ENCODE data around the gene CCN5. TPM values are rescaled to one million over a fixed set of nuclear protein-coding genes. Genes with fewer than 3 reads are reported as not detected.

The CCN5 gene
- total RNA-seq, 2 donors from 2014 or later, result not detected

DNA sequence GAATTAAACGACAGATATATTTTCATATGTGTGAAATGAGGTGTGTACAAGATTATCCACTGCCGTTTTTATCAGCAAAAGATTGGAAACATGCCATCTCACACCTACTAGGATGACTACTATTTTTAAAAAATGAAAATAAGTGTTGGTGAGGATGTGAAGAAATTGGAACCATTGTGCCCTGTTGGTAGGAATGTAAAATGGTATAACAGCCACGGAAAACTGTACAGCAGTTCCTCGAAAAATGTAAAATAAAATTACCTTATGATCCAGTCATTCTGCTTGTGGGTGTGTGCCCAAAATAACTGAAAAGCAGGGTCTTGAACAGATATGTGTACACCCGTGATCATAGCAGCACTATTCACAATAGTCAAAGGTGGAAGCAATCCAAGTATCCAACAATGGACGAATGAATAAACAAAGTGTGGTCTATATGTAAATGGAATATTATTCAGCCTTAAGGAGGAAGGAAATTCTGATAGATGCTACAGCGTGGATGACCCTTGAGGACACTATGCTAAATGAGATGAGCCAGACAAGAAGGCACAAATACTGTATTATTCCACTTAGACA, 27.0 kb upstream of the CCN5 start:
- peaks cover 2% of the 10 kb centered on the region for H3K4me1 ChIP-seq (ENCODE audit: control insufficient read depth, insufficient read depth, low read length)
- Mint-ChIP-seq H3K4me1 (peaks cover 2% of the 10 kb centered on the region), H3K27me3 (ENCODE audit: insufficient read depth) (peaks cover 3% of the 10 kb centered on the region), H3K9me3 (peaks cover 7% of the 10 kb centered on the region), H3K4me3 (no peak overlapping the region), H3K36me3 (ENCODE audit: low read depth) (no peaks in the 10 kb centered on the region), H3K27ac (no peak overlapping the region)
- TF ChIP-seq, protein P1, sequence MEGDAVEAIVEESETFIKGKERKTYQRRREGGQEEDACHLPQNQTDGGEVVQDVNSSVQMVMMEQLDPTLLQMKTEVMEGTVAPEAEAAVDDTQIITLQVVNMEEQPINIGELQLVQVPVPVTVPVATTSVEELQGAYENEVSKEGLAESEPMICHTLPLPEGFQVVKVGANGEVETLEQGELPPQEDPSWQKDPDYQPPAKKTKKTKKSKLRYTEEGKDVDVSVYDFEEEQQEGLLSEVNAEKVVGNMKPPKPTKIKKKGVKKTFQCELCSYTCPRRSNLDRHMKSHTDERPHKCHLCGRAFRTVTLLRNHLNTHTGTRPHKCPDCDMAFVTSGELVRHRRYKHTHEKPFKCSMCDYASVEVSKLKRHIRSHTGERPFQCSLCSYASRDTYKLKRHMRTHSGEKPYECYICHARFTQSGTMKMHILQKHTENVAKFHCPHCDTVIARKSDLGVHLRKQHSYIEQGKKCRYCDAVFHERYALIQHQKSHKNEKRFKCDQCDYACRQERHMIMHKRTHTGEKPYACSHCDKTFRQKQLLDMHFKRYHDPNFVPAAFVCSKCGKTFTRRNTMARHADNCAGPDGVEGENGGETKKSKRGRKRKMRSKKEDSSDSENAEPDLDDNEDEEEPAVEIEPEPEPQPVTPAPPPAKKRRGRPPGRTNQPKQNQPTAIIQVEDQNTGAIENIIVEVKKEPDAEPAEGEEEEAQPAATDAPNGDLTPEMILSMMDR (conservative IDR thresholded peaks at IDR 0.05), result peak; percentile 17
- H3K9me3 ChIP-seq (ENCODE audit: control insufficient read depth, low read length), result peaks cover 5% of the 10 kb centered on the region
- WGBS, 2 experiments (ENCODE audit: insufficient coverage in 1 of 2, insufficient read length in 1 of 2), result 93% methylated on average over 4 to 6 of the region's 7 CpGs
- H3K9ac ChIP-seq (ENCODE audit: extremely low read depth, low read length, poor library complexity, severe bottlenecking), result no peak overlapping the region
- no peak for DNase-seq
- no peak overlapping the region for H3K27ac ChIP-seq (ENCODE audit: low read depth, low read length)
- H3K27me3 ChIP-seq (ENCODE audit: control insufficient read depth, insufficient read depth, low read length, poor library complexity, severe bottlenecking), result no peaks in the 10 kb centered on the region
- H3K4me3 ChIP-seq (ENCODE audit: low read length), result no peak overlapping the region
- H3K36me3 ChIP-seq (ENCODE audit: control insufficient read depth, insufficient read depth, low read length), result no peaks in the 10 kb centered on the region

DNA sequence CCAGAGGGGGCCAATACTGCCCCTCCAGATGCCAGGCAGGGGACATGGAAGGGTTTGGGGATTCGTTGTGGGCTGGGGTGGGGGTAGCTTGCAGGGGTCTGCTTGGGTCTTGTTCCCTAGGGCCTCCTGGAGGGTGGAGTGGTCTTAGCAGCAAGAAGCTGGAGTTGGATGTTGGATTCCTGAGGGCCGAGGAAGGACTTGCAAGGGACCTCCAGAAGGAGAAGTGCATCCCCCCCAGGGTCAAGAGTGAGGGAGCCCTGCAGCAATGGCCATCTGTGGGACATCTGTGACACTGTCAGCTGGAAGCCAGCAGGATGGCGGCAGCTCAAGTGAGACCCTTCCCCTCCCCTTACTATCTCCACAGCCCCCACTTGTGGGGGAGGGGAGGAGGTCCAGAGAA, 25.4 kb upstream of the CCN5 start:
- Mint-ChIP-seq H3K27me3 (ENCODE audit: insufficient read depth) (peaks cover 3% of the 10 kb centered on the region), H3K27ac (no peak overlapping the region), H3K36me3 (ENCODE audit: low read depth) (no peaks in the 10 kb centered on the region), H3K4me1 (peaks cover 2% of the 10 kb centered on the region), H3K4me3 (no peak overlapping the region), H3K9me3 (peaks cover 7% of the 10 kb centered on the region)
- no peaks in the 10 kb centered on the region for H3K36me3 ChIP-seq (ENCODE audit: control insufficient read depth, insufficient read depth, low read length)
- TF ChIP-seq, protein P1 (conservative IDR thresholded peaks at IDR 0.05), result no peak
- no peak overlapping the region for H3K9ac ChIP-seq (ENCODE audit: extremely low read depth, low read length, poor library complexity, severe bottlenecking)
- DNase-seq, result no peak
- peaks cover 2% of the 10 kb centered on the region for H3K4me1 ChIP-seq (ENCODE audit: control insufficient read depth, insufficient read depth, low read length)
- WGBS, 2 experiments (ENCODE audit: insufficient coverage in 1 of 2, insufficient read length in 1 of 2), result 50 to 81% methylated on average over 1 to 2 of the region's 3 CpGs
- no peaks in the 10 kb centered on the region for H3K27me3 ChIP-seq (ENCODE audit: control insufficient read depth, insufficient read depth, low read length, poor library complexity, severe bottlenecking)
- H3K27ac ChIP-seq (ENCODE audit: low read depth, low read length), result no peak overlapping the region
- peaks cover 5% of the 10 kb centered on the region for H3K9me3 ChIP-seq (ENCODE audit: control insufficient read depth, low read length)
- H3K4me3 ChIP-seq (ENCODE audit: low read length), result no peak overlapping the region

DNA sequence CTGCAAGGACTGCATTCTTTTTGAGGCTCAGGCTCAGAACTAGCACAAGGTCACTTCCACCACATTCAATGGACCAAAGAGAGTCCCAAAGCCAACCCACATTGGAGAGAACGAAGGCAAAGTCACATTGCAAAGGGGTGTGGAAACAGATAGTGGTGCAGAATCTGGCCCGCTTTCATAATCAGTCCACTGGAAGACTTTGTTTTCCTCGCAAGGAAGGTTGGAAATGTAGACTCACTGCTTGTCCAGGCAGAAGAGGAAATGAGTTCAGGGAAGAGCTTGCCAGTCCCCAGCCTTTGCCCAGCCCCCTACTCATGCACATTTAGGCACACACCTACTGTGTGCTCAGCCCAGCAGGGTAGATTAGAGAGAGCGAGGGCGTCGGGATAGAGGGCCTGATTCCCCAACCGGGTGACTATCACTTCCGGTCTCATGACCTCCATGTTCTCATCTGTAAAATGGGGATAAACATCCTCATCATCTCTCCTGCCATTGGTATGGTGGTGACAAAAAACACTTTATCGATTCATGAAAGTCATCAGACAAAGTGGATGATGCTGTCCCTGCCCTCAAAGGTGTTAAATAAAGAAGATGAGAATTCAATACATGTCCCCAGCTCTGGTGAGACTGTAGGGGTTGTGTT, 24.3 kb upstream of the CCN5 start:
- no peak for DNase-seq
- H3K27me3 ChIP-seq (ENCODE audit: control insufficient read depth, insufficient read depth, low read length, poor library complexity, severe bottlenecking), result no peaks in the 10 kb centered on the region
- no peak overlapping the region for H3K4me3 ChIP-seq (ENCODE audit: low read length)
- Mint-ChIP-seq H3K9me3 (peaks cover 7% of the 10 kb centered on the region), H3K27me3 (ENCODE audit: insufficient read depth) (peaks cover 5% of the 10 kb centered on the region), H3K36me3 (ENCODE audit: low read depth) (no peaks in the 10 kb centered on the region), H3K4me1 (peaks cover 2% of the 10 kb centered on the region), H3K4me3 (no peak overlapping the region), H3K27ac (no peak overlapping the region)
- WGBS, 2 experiments (ENCODE audit: insufficient coverage in 1 of 2, insufficient read length in 1 of 2), result 84 to 91% methylated on average over 9 of the region's 9 CpGs
- no peak overlapping the region for H3K9ac ChIP-seq (ENCODE audit: extremely low read depth, low read length, poor library complexity, severe bottlenecking)
- TF ChIP-seq, protein P1 (conservative IDR thresholded peaks at IDR 0.05), result no peak
- H3K4me1 ChIP-seq (ENCODE audit: control insufficient read depth, insufficient read depth, low read length), result no peaks in the 10 kb centered on the region
- no peak overlapping the region for H3K27ac ChIP-seq (ENCODE audit: low read depth, low read length)
- H3K36me3 ChIP-seq (ENCODE audit: control insufficient read depth, insufficient read depth, low read length), result no peaks in the 10 kb centered on the region
- peaks cover 5% of the 10 kb centered on the region for H3K9me3 ChIP-seq (ENCODE audit: control insufficient read depth, low read length)
